ENCODE results near the gene ST8SIA1.

ST8SIA1 gene

DNA sequence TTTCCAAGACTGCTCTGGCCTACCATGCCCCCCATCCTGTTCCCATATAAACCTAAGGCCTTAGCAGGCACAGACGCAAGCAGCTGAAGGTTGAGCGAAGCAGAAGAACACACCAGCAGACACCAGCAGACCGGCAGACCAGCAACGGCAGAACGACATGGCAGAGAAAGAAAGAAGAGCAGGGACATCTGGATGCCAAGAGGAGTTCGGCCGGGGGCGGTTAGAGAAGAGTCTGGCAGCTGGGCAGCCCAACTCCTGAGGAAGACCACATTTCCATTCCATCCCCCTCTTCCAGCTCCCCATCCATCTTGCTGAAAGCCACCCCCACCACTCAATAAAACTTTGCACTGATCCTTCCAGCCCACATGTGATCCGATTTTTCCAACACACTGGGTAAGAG is 5.2 kb upstream of the ST8SIA1 start:
- Histone ChIP-seq H3K79me2 (ENCODE audit: insufficient read depth, low read length) (no peaks in the 10 kb centered on the region), H3F3A (ENCODE audit: insufficient read depth) (no peaks in the 10 kb centered on the region), H3K27ac (ENCODE audit: low read depth, low read length) (no peak overlapping the region), H3K9me2 (replicated peaks; ENCODE audit: insufficient read depth, low read length) (no peaks in the 10 kb centered on the region), H3K4me2 (ENCODE audit: low read depth, low read length, poor library complexity, severe bottlenecking) (no peak overlapping the region), H4K20me1 (ENCODE audit: low read depth, low read length) (no peaks in the 10 kb centered on the region), H3K27me3 (ENCODE audit: low read length) (no peaks in the 10 kb centered on the region), H2AFZ (ENCODE audit: low read depth, low read length, severe bottlenecking) (no peak overlapping the region), H3K36me3 (ENCODE audit: low read length) (no peaks in the 10 kb centered on the region), H3K4me3 (ENCODE audit: insufficient read depth, low read length, poor library complexity, severe bottlenecking) (no peak overlapping the region), H3K9ac (ENCODE audit: low read length) (no peak overlapping the region), H3K9me3 (ENCODE audit: insufficient read depth, low read length) (no peaks in the 10 kb centered on the region)
- TF ChIP-seq EZH2phosphoT487 (conservative IDR thresholded peaks at IDR 0.05; ENCODE audit: low read length), result no peak
- TF ChIP-seq, protein P1, sequence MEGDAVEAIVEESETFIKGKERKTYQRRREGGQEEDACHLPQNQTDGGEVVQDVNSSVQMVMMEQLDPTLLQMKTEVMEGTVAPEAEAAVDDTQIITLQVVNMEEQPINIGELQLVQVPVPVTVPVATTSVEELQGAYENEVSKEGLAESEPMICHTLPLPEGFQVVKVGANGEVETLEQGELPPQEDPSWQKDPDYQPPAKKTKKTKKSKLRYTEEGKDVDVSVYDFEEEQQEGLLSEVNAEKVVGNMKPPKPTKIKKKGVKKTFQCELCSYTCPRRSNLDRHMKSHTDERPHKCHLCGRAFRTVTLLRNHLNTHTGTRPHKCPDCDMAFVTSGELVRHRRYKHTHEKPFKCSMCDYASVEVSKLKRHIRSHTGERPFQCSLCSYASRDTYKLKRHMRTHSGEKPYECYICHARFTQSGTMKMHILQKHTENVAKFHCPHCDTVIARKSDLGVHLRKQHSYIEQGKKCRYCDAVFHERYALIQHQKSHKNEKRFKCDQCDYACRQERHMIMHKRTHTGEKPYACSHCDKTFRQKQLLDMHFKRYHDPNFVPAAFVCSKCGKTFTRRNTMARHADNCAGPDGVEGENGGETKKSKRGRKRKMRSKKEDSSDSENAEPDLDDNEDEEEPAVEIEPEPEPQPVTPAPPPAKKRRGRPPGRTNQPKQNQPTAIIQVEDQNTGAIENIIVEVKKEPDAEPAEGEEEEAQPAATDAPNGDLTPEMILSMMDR (IDR thresholded peaks at IDR 0.05; ENCODE audit: insufficient read depth, low read length, poor library complexity, severe bottlenecking), result no peak

DNA sequence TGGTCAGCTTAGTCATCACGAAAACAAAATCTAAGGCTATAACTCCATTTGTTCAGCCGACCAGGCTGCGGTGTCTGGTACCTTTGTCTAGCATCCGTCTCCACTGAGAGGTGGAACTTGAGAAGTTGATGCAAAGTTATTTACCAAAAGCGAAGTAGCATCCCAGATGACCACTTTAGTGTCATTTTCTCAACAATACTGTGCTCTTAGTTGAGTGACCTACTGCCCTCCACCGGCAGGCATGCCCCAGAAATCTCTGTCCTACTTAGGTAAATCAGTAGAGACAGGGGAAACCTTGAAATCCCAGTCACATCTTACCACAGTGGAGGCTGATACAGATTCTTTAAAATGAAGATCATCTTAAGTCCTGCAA is 1.3 kb upstream of the ST8SIA1 start:
- no peaks in the 10 kb centered on the region for H3K36me3 ChIP-seq (ENCODE audit: low read length)
- H3K4me2 ChIP-seq (ENCODE audit: low read depth, low read length, poor library complexity, severe bottlenecking), result peak overlapping the region; percentile 55
- H2AFZ ChIP-seq (ENCODE audit: low read depth, low read length, severe bottlenecking), result peak overlapping the region; percentile 62
- no peaks in the 10 kb centered on the region for H3K9me2 ChIP-seq (replicated peaks; ENCODE audit: insufficient read depth, low read length)
- no peak overlapping the region for H3K9ac ChIP-seq (ENCODE audit: low read length)
- no peaks in the 10 kb centered on the region for H3F3A ChIP-seq (ENCODE audit: insufficient read depth)
- no peaks in the 10 kb centered on the region for H3K9me3 ChIP-seq (ENCODE audit: insufficient read depth, low read length)
- no peak overlapping the region for H3K27ac ChIP-seq (ENCODE audit: low read depth, low read length)
- H3K4me3 ChIP-seq (ENCODE audit: insufficient read depth, low read length, poor library complexity, severe bottlenecking), result peak overlapping the region; percentile 41
- H4K20me1 ChIP-seq (ENCODE audit: low read depth, low read length), result no peaks in the 10 kb centered on the region
- H3K27me3 ChIP-seq (ENCODE audit: low read length), result no peaks in the 10 kb centered on the region
- TF ChIP-seq, protein P1 (IDR thresholded peaks at IDR 0.05; ENCODE audit: insufficient read depth, low read length, poor library complexity, severe bottlenecking), result no peak
- TF ChIP-seq EZH2phosphoT487 (conservative IDR thresholded peaks at IDR 0.05; ENCODE audit: low read length), result no peak
- H3K79me2 ChIP-seq (ENCODE audit: insufficient read depth, low read length), result no peaks in the 10 kb centered on the region

DNA sequence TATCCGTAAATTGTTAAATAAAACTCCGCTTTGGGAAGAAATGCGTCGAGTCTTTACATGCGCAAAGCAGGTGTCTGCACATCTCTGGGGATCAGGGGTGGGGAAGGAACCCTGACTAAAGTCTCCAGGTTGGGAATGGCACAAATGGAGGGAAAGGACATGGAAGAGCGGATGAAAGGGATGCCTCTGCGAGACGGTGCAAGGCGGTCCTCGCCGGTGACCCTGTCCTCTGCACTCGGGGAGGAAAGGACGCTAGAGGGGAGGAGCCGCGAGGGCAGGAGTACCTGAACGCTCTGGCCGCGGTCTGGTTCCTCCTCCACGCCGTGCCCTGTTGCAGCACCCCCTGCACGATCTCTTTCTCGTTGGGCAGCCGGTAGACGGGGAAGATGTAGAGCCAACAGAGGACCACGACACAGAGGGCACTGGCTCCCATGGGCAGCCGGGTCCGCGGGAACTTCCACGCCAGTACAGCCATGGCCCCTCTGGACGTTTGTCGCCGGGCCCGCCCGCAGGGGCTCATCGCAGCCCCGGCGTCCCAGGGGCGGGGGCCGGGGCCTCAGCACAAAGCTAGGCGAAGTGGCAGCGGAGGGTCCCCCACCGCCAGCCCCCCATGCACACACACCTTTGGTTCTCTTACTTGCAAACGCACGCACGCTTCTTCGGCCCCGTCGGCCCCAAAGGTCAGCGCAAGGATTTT is 646 bp downstream of the ST8SIA1 start:
- H3K27me3 ChIP-seq (ENCODE audit: low read length), result no peaks in the 10 kb centered on the region
- H3K27ac ChIP-seq (ENCODE audit: low read depth, low read length), result no peak overlapping the region
- TF ChIP-seq, protein P1 (IDR thresholded peaks at IDR 0.05; ENCODE audit: insufficient read depth, low read length, poor library complexity, severe bottlenecking), result no peak
- TF ChIP-seq EZH2phosphoT487 (conservative IDR thresholded peaks at IDR 0.05; ENCODE audit: low read length), result no peak
- no peaks in the 10 kb centered on the region for H3F3A ChIP-seq (ENCODE audit: insufficient read depth)
- H4K20me1 ChIP-seq (ENCODE audit: low read depth, low read length), result no peaks in the 10 kb centered on the region
- no peaks in the 10 kb centered on the region for H3K36me3 ChIP-seq (ENCODE audit: low read length)
- no peaks in the 10 kb centered on the region for H3K79me2 ChIP-seq (ENCODE audit: insufficient read depth, low read length)
- no peak overlapping the region for H3K4me3 ChIP-seq (ENCODE audit: insufficient read depth, low read length, poor library complexity, severe bottlenecking)
- H2AFZ ChIP-seq (ENCODE audit: low read depth, low read length, severe bottlenecking), result no peak overlapping the region
- no peaks in the 10 kb centered on the region for H3K9me2 ChIP-seq (replicated peaks; ENCODE audit: insufficient read depth, low read length)
- H3K9me3 ChIP-seq (ENCODE audit: insufficient read depth, low read length), result no peaks in the 10 kb centered on the region
- no peak overlapping the region for H3K9ac ChIP-seq (ENCODE audit: low read length)
- no peak overlapping the region for H3K4me2 ChIP-seq (ENCODE audit: low read depth, low read length, poor library complexity, severe bottlenecking)

All from SU-DHL-6 (cell line).